Measurements from ENCODE around the gene PEMT.

Gene PEMT

DNA sequence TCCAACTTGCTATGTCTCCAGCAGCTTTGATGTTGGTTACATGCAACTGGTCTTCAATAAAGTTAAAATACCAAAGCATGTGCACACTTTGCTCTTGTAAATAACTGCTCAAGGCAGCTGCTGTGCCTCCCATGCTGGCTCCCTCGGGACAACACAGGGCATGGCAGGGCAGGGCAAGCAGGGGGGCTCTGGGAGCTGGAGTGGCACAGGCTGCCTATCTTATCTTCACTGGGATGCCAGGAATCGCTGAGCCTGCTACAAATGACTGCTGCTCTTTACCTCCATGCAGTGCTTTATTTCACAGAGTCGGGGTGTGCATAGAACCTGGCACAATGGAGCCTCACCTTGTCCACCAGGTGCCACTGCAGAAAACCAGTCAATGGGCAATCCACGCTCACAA is 21.8 kb downstream of the PEMT start:
- no peak for FAIRE-seq

GRCh38 chr17:17568772-17569195 is 22.7 kb downstream of the PEMT start:
- no peak for FAIRE-seq

DNA sequence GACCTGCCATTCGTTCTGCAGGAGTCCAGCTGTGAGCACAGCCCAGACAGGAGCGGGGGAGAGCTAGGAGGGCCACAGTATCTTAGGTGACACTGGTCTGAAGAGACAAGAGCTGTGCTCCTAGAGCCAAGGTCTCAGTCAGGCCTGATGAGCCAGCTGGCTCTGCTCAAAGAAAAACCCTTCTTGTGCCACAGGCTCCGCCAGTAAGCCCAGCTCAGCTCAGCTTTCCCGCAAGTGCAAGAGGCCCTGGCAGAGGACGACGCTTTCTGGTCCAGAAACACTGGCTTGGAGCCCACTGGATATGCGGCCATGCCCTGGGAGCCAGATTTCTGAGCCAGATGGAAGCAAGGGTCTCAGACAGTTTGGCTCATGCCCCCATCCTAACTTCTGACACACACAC is 23.9 kb downstream of the PEMT start:
- no peak for FAIRE-seq

DNA sequence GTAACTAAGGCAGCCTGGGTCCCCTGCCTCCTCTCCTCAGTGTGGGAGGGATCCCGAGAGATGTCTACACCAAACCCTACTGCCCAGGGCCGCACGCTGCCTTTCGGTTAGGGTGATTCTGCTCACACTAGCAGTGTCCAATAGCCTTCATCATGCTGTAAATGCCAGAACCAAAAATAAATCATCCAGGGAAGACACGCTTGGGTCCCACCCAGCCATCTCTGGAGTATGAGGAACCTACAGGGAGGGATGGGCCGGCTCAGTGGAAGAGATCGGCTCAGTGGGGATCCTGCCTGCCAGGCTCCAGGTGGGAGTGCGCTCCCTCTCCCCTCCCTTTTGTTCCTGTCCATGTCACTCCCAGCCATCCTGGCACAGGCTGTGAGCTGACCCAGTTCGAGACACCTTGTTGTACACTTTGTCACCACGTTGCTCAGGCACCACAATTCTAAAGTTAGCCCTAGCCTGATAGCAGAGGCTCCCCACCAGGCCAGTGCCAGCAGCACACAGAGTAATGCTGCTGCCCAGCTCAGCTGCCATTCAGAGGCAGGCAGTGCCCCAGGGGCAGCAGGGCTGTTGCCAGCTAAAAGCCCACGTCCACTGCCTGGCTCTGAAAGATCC is 24.5 kb downstream of the PEMT start:
- no peak for FAIRE-seq

- FAIRE-seq, result no peak
Measured at GRCh38 chr17:17565471-17566339, 25.8 kb downstream of the PEMT start.

DNA sequence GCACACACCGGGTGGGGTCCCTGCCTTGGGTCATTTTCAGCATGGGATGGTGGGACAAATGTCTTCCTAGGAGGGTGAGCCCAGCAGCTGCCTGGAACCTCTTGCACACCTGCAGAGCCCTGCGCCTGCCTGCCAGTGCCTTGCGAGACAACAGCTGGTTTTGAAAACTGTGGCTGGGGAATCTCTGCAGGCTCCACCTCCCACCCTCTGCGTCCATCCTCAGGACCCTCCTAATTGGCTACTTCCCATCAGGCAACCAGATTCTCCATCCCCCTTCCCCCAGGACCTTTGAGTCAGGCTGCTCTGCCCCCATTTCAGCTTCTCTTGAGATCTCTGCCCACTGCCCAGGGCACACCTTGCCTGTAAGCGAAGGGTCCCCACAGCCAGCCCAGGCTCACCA is 26.6 kb downstream of the PEMT start:
- FAIRE-seq, result no peak

- FAIRE-seq, result no peak
Measured at GRCh38 chr17:17564323-17564722, 27.2 kb downstream of the PEMT start.

DNA sequence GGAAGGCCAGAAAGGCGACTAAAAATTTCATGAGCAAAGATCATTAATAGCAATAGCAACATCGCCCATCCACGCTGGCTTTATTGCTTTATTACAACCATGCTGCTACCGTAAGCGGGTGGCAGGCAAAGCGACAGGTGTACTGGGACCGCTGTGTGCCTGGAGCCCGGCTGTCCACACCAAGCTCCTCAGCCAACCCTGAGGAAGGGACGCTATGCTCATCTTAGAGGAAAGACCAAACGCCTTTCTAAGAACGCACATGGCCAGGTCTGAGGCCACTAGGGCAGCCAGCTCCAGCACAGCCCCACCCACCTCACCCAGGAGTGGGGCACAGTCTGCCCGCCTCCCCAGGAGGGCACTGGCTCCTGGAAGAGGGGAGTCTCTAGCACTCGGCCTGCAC is 28.0 kb downstream of the PEMT start:
- no peak for FAIRE-seq

GRCh38 chr17:17562146-17562511 is 29.4 kb downstream of the PEMT start:
- FAIRE-seq, result no peak

DNA sequence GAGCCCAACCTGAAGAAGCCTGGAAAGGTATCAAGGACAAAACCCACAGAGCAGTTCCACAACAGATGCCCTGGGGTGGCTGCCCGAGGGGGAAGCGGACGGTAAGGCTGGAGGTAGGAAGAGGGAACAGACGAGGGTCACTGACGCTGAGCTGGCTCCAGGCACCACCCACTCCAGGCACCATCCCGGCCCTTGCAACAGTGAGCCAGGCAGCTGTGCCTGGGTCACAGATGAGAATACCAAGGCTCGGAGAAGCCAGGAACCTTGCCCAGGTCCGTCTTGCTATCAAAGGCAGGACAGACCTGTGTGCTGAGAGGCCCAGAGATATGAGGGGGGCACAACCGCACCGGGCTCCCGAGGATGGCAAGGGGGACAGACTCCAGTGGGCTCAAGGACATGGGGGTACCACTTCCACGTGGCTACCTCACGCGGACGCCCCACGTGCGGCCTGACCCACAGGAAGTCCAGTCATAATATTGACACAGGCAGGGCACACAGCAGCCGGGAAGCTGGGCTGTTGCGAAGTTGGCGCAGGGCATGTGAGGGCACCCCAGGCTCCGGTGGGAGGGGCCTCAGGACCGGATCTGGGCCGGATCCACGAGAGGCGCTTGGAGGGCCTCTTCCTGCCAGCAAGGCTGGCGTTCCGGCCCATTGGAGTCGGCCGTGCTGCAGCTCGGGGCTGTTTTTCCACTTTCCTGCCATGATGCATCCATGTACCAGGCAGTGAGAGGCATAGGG is 29.9 kb downstream of the PEMT start:
- FAIRE-seq, result no peak

DNA sequence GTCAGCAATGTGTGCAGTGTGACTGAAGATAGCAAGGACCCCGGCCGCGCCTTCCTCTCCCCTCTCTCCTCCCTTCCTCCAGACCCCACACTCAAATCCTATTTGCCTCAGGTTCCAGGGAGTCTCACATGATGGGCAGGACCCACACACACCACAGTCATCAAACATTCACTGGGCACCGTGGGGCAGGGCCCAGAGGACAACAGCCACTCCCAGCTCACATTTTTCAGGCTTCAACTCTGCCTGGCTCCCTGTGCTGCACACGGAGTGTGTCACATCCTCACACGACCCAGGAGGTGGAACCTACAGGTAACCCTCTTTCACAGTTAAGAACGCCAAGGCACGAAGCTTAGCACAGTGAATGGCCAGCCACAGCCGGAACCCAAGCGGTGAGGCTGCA is 30.5 kb downstream of the PEMT start:
- FAIRE-seq, result no peak

- FAIRE-seq, result no peak
Measured at GRCh38 chr17:17560167-17560566, 31.3 kb downstream of the PEMT start.

DNA sequence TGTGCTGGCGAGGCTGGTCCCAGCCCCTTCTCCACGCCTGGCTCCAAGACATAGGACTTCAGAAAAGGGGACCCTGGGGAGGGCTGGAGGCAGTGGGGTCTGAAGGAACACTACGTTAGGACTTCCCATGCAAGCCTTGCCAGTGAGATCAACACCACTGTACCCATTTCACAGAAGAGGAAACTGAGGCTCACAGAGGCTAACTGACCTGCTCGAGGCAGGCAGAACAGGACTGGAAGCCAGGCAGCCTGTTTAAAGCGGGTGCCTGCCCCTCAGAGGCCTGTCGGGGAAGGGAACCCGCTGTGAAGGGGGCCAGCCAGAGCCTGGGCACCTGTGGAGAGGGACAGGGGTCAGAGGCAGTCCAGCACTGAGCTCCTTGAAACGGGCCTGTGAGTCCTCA is 32.3 kb downstream of the PEMT start:
- no peak for FAIRE-seq

DNA sequence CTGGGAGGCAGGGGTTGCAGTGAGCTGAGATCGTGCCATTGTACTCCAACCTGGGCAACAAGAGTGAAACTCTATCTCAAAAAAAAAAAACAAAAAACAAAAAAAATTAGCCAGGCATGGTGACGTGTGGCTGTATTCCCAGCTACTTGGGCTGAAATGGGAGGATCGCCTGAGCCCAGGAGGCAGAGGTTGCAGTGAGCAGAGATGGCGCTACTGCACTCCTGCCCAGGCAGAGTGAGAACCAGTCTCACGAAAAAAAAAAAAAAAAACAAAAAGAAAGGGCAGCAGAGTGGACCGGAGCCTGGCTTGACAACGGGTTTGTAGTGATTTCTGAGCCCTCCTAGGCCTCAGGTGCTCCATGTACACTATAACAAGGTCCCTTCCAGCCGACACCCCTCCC is 33.1 kb downstream of the PEMT start:
- FAIRE-seq, result no peak

GRCh38 chr17:17557796-17558195 is 33.7 kb downstream of the PEMT start:
- FAIRE-seq, result no peak

- no peak for FAIRE-seq
Measured at GRCh38 chr17:17556671-17557070, 34.8 kb downstream of the PEMT start.

GRCh38 chr17:17555906-17556305 is 35.6 kb downstream of the PEMT start:
- FAIRE-seq, result no peak

GRCh38 chr17:17555151-17555550 is 36.4 kb downstream of the PEMT start:
- no peak for FAIRE-seq

DNA sequence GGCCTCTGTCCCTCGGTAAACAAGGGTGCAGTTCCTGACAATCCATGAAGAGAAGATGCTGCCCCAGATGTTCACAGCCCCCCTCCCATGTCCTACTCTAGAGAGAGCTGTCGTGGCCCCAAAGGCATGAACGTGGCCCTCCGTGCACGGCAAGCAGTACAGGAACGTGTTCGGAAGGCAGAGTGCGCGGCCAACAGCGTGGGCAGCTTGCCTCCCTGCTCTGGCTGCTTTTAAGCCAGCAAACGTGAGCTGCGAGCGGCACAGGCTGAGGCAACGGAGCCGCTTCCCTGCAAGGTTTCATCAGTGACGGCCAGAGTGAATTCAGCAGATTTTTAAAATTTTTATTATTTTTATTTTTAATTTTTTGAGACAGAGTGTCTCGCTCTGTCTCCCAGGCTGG is 37.2 kb downstream of the PEMT start:
- FAIRE-seq, result no peak

DNA sequence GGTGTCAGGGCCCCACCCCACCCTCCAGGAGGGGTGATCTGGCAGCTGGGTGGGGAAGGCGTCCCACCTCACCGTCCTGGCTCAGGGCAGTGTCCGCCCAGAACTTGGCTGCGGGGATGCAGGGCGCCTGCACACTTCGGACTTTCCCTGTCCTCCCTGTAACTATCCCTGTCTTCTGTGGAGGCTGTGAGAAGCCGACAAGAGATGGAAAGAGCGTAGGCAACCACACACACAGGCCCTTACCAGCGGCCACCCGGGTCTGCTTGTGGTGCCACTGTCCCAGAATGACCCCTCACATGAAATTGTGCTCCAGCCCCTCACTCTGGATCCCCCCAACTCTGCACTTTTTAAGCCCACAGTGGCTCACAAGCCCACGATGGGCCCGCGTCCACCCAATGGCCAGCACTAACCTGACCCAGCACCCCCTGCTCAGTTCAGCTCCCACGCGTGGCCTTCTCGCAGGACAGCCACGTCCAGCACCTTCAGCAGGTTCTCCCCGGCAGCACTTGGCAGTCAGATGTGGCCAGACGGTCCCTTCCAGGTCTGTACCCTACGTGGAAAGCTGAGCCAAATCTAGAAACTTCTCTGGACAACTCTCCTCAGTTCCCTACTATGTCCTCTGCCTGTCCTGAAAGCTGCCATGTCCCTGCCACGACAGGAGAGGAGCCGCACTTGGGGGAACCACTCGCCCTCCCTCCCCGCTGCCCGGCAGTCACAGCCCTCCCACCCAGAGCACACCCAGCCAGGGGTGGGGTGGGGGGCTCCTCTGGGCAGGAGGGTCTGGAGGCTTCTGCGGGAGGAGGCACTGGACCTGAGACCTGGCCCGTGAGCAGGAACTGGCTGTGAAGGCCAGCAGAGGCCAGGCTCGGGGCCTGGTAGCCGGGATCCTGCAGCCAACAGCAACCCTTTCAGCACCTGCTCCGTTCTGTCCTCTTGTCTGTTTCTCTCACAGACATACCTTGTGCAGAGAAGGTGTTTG is 38.0 kb downstream of the PEMT start:
- FAIRE-seq, result no peak

DNA sequence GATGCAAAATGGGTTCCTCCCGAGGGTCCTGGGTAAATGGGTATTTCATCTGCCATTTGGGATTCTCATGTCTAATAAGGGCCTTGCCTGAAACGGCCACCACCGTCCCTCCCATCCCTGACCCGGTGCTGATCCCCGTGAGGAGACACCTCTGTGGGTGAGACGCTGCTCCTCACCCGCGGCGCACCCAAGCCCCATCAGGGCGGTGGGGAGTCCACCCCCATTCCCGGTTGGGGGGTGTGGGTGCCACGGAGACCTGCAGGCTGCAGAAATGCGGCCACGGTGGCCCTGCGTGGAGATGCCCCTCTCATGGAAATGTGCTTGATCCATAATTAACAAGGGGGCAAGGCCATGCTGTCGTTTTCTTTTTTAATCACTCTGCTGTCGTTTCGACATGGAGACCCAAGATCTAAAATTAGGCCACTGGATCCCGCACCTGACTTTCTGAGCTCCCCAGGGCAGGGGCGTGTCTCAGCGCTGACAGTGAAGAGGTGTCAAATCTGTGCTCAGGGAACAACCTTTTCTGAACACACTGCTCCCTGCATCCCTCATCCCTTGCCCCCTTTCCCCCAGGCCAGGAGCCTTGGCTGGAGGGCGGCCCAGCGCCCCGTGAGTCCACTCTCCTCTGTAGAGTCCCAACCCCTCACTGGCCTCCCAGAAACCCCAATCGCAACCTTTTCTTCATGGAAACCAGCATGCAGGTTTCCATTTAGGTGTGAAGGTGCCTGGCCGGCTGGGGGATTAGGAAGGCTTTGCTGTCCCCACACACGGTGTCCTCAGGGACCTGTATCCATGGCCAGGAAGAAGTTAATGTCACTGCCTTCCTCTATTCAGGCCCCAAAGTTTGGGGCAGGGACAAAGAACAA is 38.9 kb downstream of the PEMT start:
- no peak for FAIRE-seq

DNA sequence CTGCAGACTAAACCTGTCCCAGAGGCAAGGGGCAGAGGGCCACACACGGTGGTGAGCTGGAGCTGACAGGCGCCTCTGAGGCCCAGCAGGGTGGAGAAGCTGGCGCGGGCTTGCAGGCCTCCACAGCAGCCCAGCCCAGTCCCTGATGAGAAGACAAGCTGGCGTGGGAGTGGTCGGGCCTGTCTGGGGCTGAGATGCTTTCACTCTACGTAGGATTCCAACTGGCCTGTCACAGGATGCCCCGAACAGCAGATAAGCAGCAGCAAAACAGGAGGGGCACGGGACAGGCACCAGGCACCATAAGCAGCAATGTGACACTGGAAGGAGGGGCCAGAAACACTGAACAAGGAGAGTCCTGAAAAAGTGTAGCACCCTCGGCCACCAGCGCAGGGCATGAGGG is 40.1 kb downstream of the PEMT start:
- FAIRE-seq, result no peak

All from colon (tissue), 2 donors.